ENCODE data around the gene LTBP1.
A peak's percentile ranks its signal among the peaks of the same experiment; 100 is the strongest.
"Not testable (repeated sequence)": the region's sequence is repeated elsewhere in the genome, so short reads cannot be mapped to it uniquely, and the experiment has no call there.

Gene LTBP1

DNA sequence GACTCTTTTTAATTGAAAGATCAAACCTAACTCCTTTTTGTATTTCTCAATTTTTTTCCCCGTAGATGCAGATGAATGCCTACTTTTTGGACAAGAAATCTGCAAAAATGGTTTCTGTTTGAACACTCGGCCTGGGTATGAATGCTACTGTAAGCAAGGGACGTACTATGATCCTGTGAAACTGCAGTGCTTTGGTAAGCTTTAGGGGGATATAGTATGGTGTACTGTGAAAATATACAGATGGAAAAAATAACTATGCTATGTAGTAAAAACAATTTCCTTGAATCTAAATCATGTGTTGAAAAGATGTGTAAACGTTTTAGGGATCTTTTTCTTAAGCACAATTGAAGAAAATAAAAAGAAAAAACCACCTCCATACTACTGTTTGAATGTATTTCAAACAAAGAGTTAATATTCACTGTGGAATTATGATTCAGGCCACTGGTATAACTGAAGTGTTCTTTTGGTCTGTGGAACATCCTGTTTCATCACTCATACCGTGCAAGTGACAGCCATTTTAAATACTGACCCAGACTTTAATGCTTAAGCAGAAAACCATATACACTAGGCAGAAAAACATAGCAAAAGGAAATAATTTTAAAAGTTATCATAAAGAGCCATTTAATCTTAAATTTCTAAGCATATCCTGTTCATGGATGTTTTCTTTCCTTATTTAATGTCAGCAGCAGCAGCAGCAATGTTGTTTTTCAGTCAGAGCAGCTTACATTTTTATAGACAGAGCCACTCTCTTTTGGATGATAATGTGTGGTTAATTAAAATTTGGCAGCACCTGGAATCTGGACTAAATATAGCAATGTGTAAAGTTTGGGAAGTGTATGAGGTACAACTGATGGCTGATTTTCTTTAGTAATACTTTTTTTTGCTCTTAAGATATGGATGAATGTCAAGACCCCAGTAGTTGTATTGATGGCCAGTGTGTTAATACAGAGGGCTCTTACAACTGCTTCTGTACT is 416.9 kb downstream of the LTBP1 start:
- FAIRE-seq: no peak

DNA sequence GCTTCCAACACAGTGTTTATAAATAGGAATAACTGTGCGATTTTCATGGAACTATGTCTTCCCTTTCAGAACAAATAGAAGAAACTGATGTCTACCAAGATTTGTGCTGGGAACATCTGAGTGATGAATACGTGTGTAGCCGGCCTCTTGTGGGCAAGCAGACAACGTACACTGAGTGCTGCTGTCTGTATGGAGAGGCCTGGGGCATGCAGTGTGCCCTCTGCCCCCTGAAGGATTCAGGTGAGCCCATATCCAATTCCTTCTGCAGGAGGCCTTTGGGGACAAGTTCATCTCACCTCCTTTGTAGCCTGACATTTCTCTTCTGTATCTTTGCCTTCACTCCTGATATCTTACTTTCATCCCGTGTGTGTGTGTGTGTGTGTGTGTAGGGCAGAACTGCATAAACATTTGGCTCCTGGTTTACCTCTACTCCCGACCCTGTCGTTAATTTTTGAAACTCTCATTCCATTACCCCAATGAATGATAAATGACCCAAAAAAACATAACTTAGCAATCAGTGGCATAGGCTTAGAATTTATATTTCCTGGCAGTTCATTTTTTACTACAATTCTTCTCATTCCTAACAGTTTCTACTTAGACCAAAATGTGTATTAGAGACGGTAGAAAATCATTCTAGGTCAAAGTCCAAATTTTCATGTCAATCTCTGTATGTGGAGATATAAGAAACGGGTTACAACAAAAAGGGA is 418.7 kb downstream of the LTBP1 start:
- FAIRE-seq: no peak

DNA sequence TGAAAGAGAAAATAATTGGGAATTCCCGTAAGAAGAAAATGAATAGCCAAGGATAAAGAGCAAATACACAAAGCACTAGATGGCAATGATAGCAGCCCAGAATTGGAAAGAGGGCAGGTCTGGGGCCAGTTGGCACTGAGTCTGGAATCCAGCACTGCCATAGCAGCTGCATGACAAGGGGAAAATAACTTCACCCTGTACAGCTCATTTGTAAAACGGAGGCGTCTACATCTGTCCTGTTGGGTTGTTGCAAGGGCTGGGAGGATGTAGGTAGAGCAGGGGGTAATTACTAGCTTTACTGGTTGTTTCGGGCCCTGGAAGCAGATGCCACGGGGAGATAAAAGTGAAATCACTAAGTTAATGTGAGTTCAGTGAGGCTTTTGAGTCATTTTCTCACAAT is 419.7 kb downstream of the LTBP1 start:
- no peak for FAIRE-seq

DNA sequence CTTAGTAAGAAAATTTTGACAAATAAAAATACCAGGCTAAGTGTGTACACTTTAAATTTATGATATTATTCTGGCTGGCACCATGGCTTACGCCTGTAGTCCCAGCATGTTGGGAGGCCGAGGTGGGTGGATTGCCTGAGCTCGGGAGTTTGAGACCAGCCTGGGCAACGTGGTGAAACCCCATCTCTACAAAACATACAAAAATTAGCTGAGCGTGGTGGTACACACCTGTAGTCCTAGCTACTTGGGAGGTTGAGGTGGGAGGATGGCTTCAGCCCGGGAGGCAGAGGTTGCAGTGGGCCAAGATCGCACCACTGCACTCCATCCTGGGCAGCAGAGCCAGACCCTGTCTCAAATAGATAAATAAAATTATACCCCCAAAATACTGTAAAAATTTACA is 421.8 kb downstream of the LTBP1 start:
- not testable (repeated sequence) for FAIRE-seq

DNA sequence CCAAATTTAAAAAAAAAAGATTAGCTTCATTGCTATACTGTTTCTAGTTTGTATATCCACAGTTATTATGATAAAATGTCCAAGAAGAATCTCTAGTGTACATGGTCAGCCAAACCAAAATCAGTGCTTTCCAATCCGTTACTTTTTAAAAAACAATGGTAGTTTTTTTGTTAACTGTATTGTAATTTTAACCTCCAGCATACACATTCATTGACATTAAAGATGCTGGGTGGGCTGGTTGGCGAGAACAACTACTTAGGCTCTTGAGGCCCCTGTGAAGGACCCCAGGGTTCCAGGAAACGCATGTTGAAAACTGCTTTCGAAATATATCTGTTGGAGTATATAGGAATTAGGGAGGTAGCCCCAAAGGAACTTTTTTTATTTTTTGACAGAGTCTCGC is 422.4 kb downstream of the LTBP1 start:
- no peak for FAIRE-seq

DNA sequence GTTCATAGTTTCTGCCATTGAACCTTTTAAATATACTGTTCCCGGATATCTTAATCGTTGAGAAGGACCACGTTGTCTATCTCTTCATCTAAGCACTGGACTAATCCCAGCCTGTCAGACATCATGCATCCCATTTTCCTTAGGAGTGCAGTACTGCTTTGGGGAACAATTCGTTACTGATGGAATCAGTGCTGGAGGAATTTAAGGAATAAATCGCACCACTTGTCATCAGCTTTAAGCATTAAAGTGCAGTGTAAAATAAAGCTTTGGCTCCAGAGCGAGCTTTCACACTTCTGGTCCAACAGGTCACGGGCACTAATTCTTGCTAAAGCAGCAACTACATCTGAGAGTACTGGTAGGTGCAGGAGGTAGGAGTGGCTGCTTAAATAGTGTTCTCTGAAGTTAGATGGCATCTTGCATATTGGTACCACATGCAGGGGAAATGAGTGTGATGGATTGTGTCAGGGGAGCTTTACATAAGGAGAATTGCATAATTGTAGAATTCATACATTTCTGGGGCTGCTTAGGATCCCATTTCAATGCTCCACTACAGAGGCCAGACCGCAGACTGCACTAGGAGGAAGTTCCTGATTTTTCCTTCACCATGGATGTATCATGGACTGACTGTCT is 424.0 kb downstream of the LTBP1 start:
- no peak for FAIRE-seq

DNA sequence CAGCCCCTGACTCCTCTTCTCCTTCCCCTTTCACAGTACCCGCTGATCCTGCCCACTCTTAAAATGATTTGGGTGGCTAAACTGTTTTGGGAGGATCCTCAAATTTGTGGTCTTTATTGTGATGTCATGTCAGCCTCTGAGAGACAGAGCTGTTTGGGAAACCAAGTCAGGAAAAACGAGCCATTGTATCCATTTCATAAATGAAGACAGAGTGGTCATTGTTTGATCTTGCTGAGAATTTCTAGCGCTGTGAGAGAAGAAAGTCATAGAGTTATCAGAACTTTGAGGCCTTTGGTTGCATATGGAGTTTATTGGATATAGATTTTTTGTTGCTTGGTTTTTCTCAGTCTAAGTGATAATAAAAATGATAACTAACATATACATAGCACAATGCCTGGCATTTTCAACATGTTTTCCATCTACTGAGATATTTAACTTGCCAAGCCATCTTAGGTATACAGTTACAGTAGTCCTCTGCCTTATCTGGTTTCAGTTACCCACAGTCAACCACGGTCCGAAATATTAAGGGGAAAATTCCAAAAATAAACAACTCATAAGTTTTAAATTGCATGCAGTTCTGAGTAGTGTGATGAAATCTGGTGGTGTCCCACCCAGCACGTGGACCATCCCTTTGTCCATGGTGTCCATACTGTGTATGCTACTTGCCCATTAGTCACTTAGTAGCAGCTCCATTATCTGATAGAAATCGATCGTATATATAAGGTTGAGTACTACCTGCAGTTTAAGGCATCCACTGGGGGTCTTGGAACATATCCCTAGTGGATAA is 424.7 kb downstream of the LTBP1 start:
- no peak for FAIRE-seq

DNA sequence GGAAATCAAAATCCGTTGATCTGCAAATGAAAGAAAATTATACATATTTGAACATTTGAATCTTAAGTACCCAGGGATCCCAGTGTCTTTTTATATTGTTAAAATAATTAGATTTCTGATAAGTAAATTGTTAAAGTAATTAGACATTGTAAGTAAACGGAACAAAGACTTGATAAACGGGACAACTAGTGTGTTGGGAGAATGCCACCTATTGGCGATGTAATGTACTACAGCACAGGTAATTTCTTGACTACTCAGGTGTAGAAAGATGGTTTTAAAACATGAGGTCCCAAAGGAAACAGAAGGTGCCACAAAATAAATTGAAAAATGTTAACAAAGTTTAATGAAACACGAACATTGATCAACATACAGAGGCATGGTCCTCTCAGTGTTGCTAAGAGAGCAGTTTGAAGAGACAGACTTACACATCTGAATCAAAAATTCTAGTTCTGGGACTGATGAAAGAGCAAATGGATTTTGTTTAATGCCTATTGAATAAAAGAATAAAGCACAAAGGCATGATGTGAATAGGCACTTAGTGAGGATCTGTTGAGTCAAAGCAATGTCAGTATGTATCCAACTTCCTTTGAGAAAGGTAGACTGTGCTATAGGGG is 426.3 kb downstream of the LTBP1 start:
- peak; percentile 31 for FAIRE-seq

DNA sequence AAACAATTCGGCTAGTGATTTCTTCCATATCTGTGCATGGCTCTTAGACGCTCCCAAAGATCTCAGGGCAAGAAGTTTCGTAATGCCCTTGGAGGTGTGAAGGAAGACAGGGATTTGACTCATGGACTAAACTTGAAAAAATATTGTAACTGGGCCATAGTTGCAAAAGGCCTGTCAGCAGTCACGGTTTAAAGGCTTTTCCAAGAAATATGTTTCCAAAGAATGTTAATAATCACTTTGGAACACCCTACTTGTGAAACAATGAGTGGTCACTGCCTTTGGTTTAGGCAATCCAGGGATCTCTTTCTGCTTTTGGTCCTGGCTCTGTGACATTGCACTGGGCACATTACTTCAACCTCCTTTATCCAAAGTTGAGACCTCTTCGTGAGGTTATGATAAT is 427.2 kb downstream of the LTBP1 start:
- no peak for FAIRE-seq

DNA sequence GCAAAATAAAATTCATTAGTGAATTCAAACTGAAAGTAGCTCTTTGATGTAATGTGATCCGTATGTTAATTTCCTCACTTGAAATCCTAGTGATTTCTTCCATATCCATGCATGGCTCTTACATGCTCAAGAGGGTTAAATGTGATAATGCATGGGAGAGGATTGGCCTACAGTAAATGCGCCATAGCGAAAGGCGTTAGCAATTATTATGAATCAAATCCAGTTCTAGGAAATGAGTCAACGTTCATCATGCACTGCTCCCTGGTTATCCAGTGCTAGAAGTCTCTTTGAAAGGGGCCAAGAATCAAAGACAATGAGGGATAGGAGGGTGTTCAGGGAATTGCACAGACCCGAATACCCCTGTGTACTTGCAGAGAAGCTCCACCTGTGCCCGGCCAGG is 428.3 kb downstream of the LTBP1 start:
- FAIRE-seq: no peak

DNA sequence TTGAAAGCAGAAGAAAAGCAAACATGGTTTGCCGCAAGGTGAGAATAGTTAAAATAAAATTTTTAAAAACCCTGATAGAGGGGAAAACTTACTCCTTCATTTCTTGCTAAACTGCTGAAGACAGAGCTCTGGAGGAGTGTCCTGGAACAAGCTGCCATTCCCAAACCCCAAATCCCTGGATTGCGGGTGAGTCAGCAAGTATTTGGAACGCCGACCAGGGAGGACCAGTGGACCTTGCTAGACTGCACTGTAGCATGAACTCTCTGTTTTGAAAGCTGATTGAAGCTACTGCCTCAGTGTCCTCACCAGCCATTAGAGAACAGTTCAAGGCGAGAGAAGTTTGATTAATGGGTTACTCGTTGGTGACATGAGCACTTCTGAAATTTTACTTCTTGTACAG is 430.3 kb downstream of the LTBP1 start:
- no peak for FAIRE-seq

DNA sequence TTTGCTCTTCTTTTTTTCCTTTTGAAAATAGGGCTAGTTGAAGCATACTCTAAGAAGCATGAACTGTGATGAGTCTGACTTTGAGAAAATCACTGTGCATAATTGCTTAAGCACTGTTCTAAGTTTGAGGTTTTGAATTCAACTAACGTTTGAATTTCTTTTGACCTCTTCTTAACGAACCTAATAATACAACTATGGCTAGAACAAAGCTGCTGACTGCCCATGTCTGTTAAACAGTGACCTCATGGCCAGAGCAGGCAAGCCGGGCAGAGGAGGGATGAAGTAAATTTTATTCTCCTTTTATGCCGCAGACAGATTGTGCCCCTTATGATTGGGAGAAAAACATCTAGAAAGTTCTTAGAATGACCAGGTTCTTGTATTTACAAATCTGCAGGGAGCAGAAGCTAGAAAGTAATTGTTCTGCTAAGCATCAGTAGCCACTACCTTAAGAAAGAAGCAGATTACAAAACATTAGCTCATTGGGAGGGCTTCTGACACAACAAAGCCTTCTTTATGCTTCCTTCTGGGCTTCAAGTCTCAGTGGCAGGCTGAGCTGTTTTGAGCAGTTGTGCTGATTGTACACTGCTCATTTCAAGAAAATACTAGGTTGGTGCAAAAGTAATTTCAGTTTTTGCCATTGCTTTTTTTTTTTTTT is 431.9 kb downstream of the LTBP1 start:
- FAIRE-seq: no peak

DNA sequence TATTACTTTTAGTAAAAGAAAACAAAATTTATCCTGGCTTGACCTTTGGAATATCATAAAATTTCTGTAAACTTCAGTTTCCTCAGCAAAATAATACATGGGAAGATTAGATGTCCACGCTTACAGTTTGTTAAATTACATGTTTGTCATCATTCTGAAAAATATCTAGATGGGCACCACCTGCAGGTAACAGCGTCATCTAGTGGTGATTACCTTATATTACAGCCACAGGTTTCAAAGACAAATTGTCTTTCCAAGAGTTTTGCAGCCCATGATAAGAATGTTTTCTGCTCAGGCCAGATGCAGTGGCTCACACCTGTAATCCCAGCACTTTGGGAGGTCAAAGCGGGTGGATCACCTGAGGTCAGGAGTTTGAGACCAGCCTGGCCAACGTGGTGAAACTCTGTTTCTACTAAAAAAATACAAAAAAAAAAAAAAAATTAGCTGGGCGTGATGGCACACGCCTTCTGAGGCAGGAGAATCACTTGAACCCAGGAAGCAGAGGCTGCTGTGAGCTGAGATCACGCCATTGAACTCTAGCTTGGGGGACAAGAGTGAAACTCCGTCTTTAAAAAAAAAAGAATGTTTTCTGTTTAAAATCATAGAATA is 433.4 kb downstream of the LTBP1 start:
- no peak for FAIRE-seq

DNA sequence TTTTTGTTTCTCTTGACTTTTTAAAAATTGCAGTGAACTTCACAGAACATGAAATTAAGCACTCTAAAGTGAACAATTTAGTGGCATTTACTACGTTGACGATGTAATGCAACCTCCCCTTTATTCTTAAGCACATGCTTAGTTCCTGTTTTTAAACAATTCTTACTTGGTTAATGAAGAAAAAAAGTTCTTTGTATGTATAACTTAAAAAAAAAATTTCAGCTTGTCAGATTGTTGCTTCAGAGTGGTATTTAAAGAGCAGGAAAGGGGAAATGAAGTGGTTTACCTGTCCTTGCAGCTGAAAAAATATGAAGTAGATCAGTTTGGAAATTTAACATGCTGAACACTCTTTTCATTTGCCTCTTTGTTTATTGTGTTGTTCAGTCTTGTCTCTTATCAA is 434.0 kb downstream of the LTBP1 start:
- no peak for FAIRE-seq

DNA sequence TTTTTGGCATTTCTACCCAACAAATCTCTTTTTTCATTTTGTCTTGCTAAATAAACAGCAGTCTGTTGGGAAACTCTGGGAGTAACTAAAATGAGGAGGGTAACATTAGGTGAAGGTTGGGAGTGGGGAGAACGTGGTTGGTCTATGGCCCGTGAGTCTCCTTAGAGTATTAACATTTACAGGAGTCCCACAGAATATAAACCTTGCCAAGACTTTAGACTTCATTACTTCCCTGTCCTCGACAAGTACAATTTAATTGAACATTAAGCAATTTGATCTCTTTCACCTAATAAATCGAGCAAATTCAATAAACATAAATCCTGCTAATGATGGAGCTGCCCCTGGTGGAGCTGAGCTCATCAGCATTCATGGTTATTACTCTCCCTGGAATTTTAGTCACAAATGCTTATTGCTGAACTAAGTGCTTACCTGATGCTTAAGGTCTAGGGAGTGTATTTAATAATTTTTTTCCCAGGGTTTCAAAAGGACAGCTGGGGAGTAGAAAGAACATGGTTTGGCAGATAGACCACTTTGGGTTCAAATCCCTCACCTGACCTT is 434.6 kb downstream of the LTBP1 start:
- no peak for FAIRE-seq

DNA sequence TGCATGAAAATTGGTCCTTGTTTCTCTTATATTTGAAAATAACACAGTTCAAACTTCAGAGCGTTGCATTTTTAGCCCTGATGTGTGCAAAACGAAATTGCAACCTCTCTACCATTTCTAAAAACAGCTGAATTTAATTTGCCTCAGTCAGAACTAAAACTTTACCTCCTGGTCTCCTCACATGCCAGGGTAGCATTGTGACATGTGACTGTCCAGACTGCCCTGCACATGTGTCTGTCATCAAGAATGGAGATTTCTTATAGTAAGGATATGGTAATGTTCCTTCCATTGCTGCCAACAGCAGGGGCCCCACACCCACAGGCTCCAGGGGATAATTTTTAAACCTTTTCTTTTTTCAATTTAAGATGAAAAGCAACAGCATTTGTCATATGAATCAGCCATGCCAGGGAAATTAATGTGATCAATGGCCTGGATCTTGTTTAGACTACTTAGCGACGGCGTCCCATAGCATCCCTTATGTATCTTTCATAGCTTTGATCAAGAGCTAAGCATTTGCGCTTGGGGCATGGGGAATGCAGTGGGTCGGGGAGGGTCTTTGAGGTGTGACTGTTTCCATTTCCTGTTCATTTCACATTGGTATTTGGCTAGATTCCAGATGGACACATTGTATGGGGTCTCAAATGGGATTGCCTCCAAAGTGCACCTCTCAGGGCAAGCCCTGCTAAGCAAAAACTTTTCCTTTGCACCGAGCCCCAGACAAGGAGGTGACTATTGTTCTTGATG is 437.3 kb downstream of the LTBP1 start:
- FAIRE-seq: no peak

DNA sequence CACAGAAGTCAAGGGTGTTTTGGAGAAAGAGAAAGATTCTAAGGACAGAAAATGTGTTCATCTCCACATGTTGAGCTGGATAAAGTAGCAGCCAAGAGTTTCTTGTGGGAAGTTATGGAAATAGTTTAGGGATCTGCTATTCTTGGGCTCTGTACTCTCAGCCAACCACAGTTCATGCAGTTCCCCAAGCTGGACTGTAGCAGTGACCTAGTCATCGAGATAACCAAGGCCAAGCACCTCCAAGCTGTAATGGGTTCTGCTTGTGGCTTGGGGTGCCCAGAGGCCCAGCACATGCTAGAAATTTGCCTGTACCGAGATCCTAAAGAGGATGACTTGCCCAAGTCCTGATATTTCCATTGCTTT is 437.8 kb downstream of the LTBP1 start:
- no peak for FAIRE-seq

DNA sequence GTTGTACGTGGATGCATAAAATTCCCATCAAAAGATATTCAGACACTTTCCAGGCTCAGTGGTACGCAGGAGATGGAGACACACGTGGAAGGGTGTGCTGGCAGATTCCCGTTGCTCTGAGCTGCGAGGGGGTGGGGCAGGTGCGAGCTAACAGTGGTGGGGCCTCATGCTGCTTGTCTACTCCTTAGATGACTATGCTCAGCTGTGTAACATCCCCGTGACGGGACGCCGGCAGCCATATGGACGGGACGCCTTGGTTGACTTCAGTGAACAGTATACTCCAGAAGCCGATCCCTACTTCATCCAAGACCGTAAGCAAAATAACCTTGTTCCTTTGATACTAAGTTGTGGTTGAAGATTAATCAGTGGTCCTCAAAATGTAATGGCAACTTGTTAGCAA is 442.2 kb downstream of the LTBP1 start:
- FAIRE-seq: no peak

DNA sequence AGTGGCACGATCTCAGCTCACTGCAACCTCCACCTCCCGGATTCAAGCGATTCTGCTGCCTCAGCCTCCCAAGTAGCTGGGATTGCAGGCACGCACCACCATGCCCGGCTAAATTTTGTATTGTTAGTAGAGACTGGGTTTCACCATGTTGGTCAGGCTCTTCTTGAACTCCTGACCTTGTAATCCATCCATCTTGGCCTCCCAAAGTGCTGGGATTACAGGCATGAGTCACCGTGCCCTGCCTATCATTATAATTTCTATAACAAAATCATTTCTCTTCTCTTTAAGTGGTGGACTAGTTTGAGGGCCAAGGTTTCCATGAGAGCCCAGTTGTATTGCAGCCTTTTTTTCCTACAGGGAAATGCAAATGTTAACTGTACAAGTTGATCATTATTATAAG is 442.9 kb downstream of the LTBP1 start:
- FAIRE-seq: not testable (repeated sequence)

DNA sequence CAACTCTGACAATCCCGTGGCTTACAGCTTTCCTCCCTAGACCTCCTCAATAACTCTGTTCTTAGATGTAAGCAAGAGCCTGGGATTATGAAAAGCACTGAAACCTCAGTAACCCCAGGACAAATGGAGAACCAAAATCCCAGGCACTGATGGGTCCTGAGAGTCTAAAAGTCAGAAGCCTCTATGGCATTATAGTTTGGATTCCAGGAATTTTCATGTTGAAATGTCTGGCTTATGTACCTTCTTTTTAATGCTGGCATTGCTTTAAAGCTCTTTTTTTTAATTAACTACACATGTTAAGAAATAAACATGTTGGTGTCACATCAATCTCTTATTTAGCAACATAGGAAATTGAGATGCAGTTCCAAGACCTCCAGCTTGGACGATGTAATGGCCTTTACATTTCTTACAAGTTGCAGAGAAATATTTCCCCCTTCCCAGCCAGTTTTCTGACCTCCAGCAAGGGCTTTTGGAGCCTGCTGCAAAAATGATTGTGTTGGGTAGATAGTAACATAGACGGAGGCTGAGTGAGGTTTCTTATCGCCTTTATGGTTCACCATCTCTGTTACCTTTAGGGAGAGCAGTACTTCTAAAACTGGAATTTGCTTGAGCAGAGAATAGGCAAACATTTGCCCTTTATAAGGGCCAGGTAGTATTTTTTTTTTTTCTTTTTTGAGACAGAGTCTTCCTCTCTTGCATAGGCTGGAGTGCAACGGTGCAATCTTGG is 444.9 kb downstream of the LTBP1 start:
- no peak for FAIRE-seq

Data from endometrium (tissue), 2 donors.